Fibroblast of mammary gland (primary cell): ENCODE results near the gene SH2B2.
"Not testable (repeated sequence)": the region's sequence is repeated elsewhere in the genome, so short reads cannot be mapped to it uniquely, and the experiment has no call there.

Experiments
- DNase-seq: peaks from one replicate; pipeline ENCODE4 v3.0.0-alpha.2; 2010; ENCODE audit warnings: low read depth
- H3K4me3 ChIP-seq: 2 replicates; pipeline ENCODE4 v1.5.1; 2011; ENCODE audit warnings: low read depth, mild to moderate bottlenecking, low read length, moderate library complexity; ENCODE audit not compliant: control insufficient read depth
- CTCF ChIP-seq: conservative IDR thresholded peaks from 2 replicates; pipeline ENCODE4 v1.5.1; 2011; ENCODE audit warnings: low read depth, low read length, inconsistent platforms; ENCODE audit not compliant: control insufficient read depth, insufficient read depth

The SH2B2 gene

GRCh38 chr7:102323914-102324195 is 37.2 kb downstream of the SH2B2 start:
- no peak for DNase-seq
- TF ChIP-seq CTCF: no peak
- no peak overlapping the region for H3K4me3 ChIP-seq

GRCh38 chr7:102325106-102325505 is 38.4 kb downstream of the SH2B2 start:
- H3K4me3 ChIP-seq, DNase-seq: not testable (repeated sequence)

- no peak for TF ChIP-seq CTCF
- no peak overlapping the region for H3K4me3 ChIP-seq
- DNase-seq: no peak
These were observed 39.7 kb downstream of the SH2B2 start for GRCh38 chr7:102326157-102326889.

GRCh38 chr7:102327183-102327582 is 40.5 kb downstream of the SH2B2 start:
- not testable (repeated sequence) for DNase-seq, H3K4me3 ChIP-seq

GRCh38 chr7:102328863-102329262 is 42.2 kb downstream of the SH2B2 start:
- DNase-seq, H3K4me3 ChIP-seq: not testable (repeated sequence)

GRCh38 chr7:102329366-102329765 is 42.7 kb downstream of the SH2B2 start:
- not testable (repeated sequence) for H3K4me3 ChIP-seq, DNase-seq

- DNase-seq, H3K4me3 ChIP-seq: not testable (repeated sequence)
These were observed 44.2 kb downstream of the SH2B2 start for GRCh38 chr7:102330666-102331460.

- not testable (repeated sequence) for DNase-seq, H3K4me3 ChIP-seq
These were observed 48.9 kb downstream of the SH2B2 start for GRCh38 chr7:102335574-102335973.

- not testable (repeated sequence) for H3K4me3 ChIP-seq, DNase-seq
These were observed 50.3 kb downstream of the SH2B2 start for GRCh38 chr7:102337002-102337401.

- DNase-seq: not testable (repeated sequence)
These were observed 50.8 kb downstream of the SH2B2 start for GRCh38 chr7:102337420-102337819.

GRCh38 chr7:102340599-102341368 is 54.1 kb downstream of the SH2B2 start:
- H3K4me3 ChIP-seq, DNase-seq: not testable (repeated sequence)

More at GRCh38 chr7:102337420-102337819, 50.8 kb downstream of the SH2B2 start:
- H3K4me3 ChIP-seq: not testable (repeated sequence)

GRCh38 chr7:102346983-102347382 is 60.3 kb downstream of the SH2B2 start:
- not testable (repeated sequence) for DNase-seq, H3K4me3 ChIP-seq

GRCh38 chr7:102356344-102356743 is 69.7 kb downstream of the SH2B2 start, which contains the start of gene SPDYE6:
TSS of gene SPDYE6 (minus strand) at chr7:102356444. CDS start at chr7:102356023, 421 bp downstream.
- DNase-seq, H3K4me3 ChIP-seq: not testable (repeated sequence)

GRCh38 chr7:102363549-102364393 is 77.1 kb downstream of the SH2B2 start:
- H3K4me3 ChIP-seq: peak overlapping the region; percentile 56
- DNase-seq: peak; percentile 98

GRCh38 chr7:102364394-102364886 is 77.8 kb downstream of the SH2B2 start:
- peak overlapping the region; percentile 56 for H3K4me3 ChIP-seq
- DNase-seq: peak; percentile 5
